Measurements from ENCODE around the gene MRPL2.

MRPL2 gene

GRCh38 chr6:43006251-43006650 lies 53.0 kb downstream of the MRPL2 start:
- no peak overlapping the region for H3K4me3 ChIP-seq (ENCODE audit: low read depth, low read length)
- no peak for DNase-seq (ENCODE audit: low read depth)
- no peak for TF ChIP-seq CTCF (IDR thresholded peaks at IDR 0.05; ENCODE audit: insufficient read depth, low read depth, low read length, missing control alignments)

DNA sequence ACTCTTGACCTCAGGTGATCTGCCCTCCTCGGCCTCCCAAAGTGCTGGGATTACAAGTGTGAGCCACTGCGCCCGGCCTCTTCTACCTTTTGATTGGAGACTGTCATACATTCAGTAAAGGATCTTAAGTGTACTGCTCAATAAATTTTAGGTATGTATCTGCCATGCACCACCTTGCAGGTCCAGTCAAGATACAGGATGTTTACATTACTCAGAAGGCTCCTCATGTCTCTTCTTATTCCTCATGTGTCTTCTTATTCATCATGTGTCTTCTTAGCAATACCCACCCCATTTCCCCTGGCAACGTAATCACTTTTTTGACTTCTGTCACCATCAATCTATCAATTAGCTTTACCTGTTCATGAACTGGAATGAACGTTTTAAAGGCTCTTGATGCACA lies 53.4 kb downstream of the MRPL2 start:
- DNase-seq (ENCODE audit: low read depth) = no peak
- no peak overlapping the region for H3K4me3 ChIP-seq (ENCODE audit: low read depth, low read length)
- TF ChIP-seq CTCF (IDR thresholded peaks at IDR 0.05; ENCODE audit: insufficient read depth, low read depth, low read length, missing control alignments) = no peak
